Spinal cord (tissue), 10 donors: ENCODE results near the gene C19orf73. TPM values are rescaled to one million over a fixed set of nuclear protein-coding genes. Genes with fewer than 3 reads are reported as not detected.
A peak's percentile ranks its signal among the peaks of the same experiment; 100 is the strongest.
"Not testable (repeated sequence)": the region's sequence is repeated elsewhere in the genome, so short reads cannot be mapped to it uniquely, and the experiment has no call there.

Source experiments
- DNase-seq, 6 donors: peaks; one replicate each; pipeline versions ENCODE4 v3.0.0 to v3.0.0-alpha.2; 2013 to 2015; ENCODE audit warnings: low spot score in 6 of 6, low read depth in 4 of 6
- H3K27ac ChIP-seq: one replicate; pipeline ENCODE4 v1.5.1; 2013; ENCODE audit warnings: low read depth, low read length, control low read depth
- H3K27me3 ChIP-seq: one replicate; pipeline ENCODE4 v1.6.1; 2013; ENCODE audit warnings: low read length; ENCODE audit not compliant: control insufficient read depth, insufficient read depth
- H3K36me3 ChIP-seq: one replicate; pipeline ENCODE4 v1.6.1; 2013; ENCODE audit warnings: low read length; ENCODE audit not compliant: control insufficient read depth, insufficient read depth
- H3K4me1 ChIP-seq: one replicate; pipeline ENCODE4 v1.6.1; 2013; ENCODE audit warnings: low read length; ENCODE audit not compliant: control insufficient read depth, insufficient read depth
- H3K4me3 ChIP-seq: one replicate; pipeline ENCODE4 v1.5.1; 2013; ENCODE audit warnings: low read depth, low read length, control low read depth
- H3K9me3 ChIP-seq: one replicate; pipeline ENCODE4 v1.6.1; 2013; ENCODE audit warnings: low read length; ENCODE audit not compliant: control insufficient read depth, insufficient read depth
- WGBS: methylation state at CpG from one replicate; pipeline ENCODE4 v1.1.5; 2013; ENCODE audit warnings: missing lambda C conversion rate; ENCODE audit not compliant: insufficient coverage; 5-methylcytosine and 5-hydroxymethylcytosine counted together
- polyA plus RNA-seq, 2 donors: library from polyadenylated mRNA; unstranded; fragments of 120-200 nt; gene quantifications; one replicate each; pipeline ENCODE4 v1.2.1, GENCODE V29; 2013; ENCODE audit not compliant: insufficient read length in 2 of 2
- total RNA-seq, 2 donors: library from RNA; depleted of rRNA in 1 of 2; stranded (reverse); fragments of 120-200 nt in 1 of 2; fragments of >200 nt in 1 of 2; gene quantifications; one replicate each; pipeline versions ENCODE4 v1.2.3 to v1.2.4, GENCODE V29; 2013 to 2014
- donor health status: healthy.

Gene C19orf73
- total and polyA plus RNA-seq, 4 donors = 0.40 to 3.1 (median 2.7) TPM

GRCh38 chr19:49135686-49136085, 16.7 kb upstream of the C19orf73 start:
- Histone ChIP-seq H3K27me3 (no peaks in the 10 kb centered on the region), H3K4me3 (no peak overlapping the region), H3K9me3 (no peaks in the 10 kb centered on the region), H3K36me3 (peaks cover 76% of the 10 kb centered on the region), H3K27ac (no peak overlapping the region), H3K4me1 (peaks cover 15% of the 10 kb centered on the region)
- DNase-seq = no peak
- 100% methylated on average over 1 of the region's 5 CpGs for WGBS

- H3K27me3 ChIP-seq = no peaks in the 10 kb centered on the region
- peaks cover 85% of the 10 kb centered on the region for H3K36me3 ChIP-seq
- H3K27ac ChIP-seq = no peak overlapping the region
- no peaks in the 10 kb centered on the region for H3K9me3 ChIP-seq
- WGBS = 37% methylated on average over 41 of the region's 42 CpGs
- peaks cover 15% of the 10 kb centered on the region for H3K4me1 ChIP-seq
- H3K4me3 ChIP-seq = peak overlapping the region; percentile 24
- peak in 2 of 6 donors; percentile 57 to 72 for DNase-seq
Observed at GRCh38 chr19:49133621-49134454, 14.9 kb upstream of the C19orf73 start.

- Histone ChIP-seq H3K27me3 (no peaks in the 10 kb centered on the region), H3K27ac (no peak overlapping the region), H3K4me1 (peaks cover 23% of the 10 kb centered on the region), H3K4me3 (peak overlapping the region; percentile 24), H3K9me3 (no peaks in the 10 kb centered on the region), H3K36me3 (peaks cover 84% of the 10 kb centered on the region)
- DNase-seq = no peak
- 35% methylated on average over 48 of the region's 49 CpGs for WGBS
Observed at GRCh38 chr19:49132974-49133609, 14.1 kb upstream of the C19orf73 start.

- H3K4me1 ChIP-seq = peaks cover 29% of the 10 kb centered on the region
- no peak for DNase-seq
- H3K27ac ChIP-seq = no peak overlapping the region
- no peaks in the 10 kb centered on the region for H3K9me3 ChIP-seq
- no peaks in the 10 kb centered on the region for H3K27me3 ChIP-seq
- peaks cover 60% of the 10 kb centered on the region for H3K36me3 ChIP-seq
- 95% methylated on average over 24 of the region's 24 CpGs for WGBS
- H3K4me3 ChIP-seq = no peak overlapping the region
Observed at GRCh38 chr19:49130325-49130724, 11.4 kb upstream of the C19orf73 start.

GRCh38 chr19:49129238-49129583, 10.3 kb upstream of the C19orf73 start:
- H3K27ac ChIP-seq = no peak overlapping the region
- no peak for DNase-seq
- H3K4me3 ChIP-seq = no peak overlapping the region
- peaks cover 49% of the 10 kb centered on the region for H3K36me3 ChIP-seq
- H3K9me3 ChIP-seq = no peaks in the 10 kb centered on the region
- WGBS = 58% methylated on average over 16 of the region's 16 CpGs
- no peaks in the 10 kb centered on the region for H3K27me3 ChIP-seq
- H3K4me1 ChIP-seq = peaks cover 29% of the 10 kb centered on the region

- Histone ChIP-seq H3K9me3 (no peaks in the 10 kb centered on the region), H3K4me1 (peaks cover 23% of the 10 kb centered on the region), H3K36me3 (peaks cover 44% of the 10 kb centered on the region), H3K27me3 (no peaks in the 10 kb centered on the region), H3K4me3 (peak overlapping the region; percentile 22), H3K27ac (no peak overlapping the region)
- 58% methylated on average over 15 of the region's 15 CpGs for WGBS
- no peak for DNase-seq
Observed at GRCh38 chr19:49128545-49129237, 9.7 kb upstream of the C19orf73 start.

GRCh38 chr19:49127674-49128544, 9.0 kb upstream of the C19orf73 start:
- 3% methylated on average over 53 of the region's 63 CpGs for WGBS
- H3K27ac ChIP-seq = peak overlapping the region; percentile 73
- no peaks in the 10 kb centered on the region for H3K9me3 ChIP-seq
- H3K27me3 ChIP-seq = no peaks in the 10 kb centered on the region
- peaks cover 18% of the 10 kb centered on the region for H3K4me1 ChIP-seq
- peaks cover 36% of the 10 kb centered on the region for H3K36me3 ChIP-seq
- peak in 5 of 6 donors; percentile 86 to 98 (median 91) for DNase-seq
- H3K4me3 ChIP-seq = peak overlapping the region; percentile 22

- Histone ChIP-seq H3K4me1 (peaks cover 18% of the 10 kb centered on the region), H3K36me3 (peaks cover 33% of the 10 kb centered on the region), H3K27ac (peak overlapping the region; percentile 73), H3K4me3 (peak overlapping the region; percentile 12)
- DNase-seq, H3K9me3 ChIP-seq, H3K27me3 ChIP-seq: not testable (repeated sequence)
- WGBS = 100% methylated on average over 1 of the region's 12 CpGs
Observed at GRCh38 chr19:49127225-49127624, 8.3 kb upstream of the C19orf73 start.

GRCh38 chr19:49126575-49126974, 7.6 kb upstream of the C19orf73 start:
- no peaks in the 10 kb centered on the region for H3K27me3 ChIP-seq
- H3K4me3 ChIP-seq = no peak overlapping the region
- no CpG with 5 or more reads among the region's 4 CpGs for WGBS
- H3K36me3 ChIP-seq = peaks cover 29% of the 10 kb centered on the region
- H3K4me1 ChIP-seq = peaks cover 18% of the 10 kb centered on the region
- no peaks in the 10 kb centered on the region for H3K9me3 ChIP-seq
- DNase-seq = no peak
- H3K27ac ChIP-seq = no peak overlapping the region
